Tibial nerve (tissue), 4 donors: ENCODE measurements around the gene FADS1. TPM values are rescaled to one million over a fixed set of nuclear protein-coding genes. Genes with fewer than 3 reads are reported as not detected.

Experiments
- DNase-seq, 2 donors: peaks; one replicate each; pipeline ENCODE4 v3.0.0-alpha.2; 2019; ENCODE audit warnings: low spot score in 2 of 2
- H3K27ac ChIP-seq, 4 donors: fragments of 200-600 bp; sonication (generic) in 3 of 4; one replicate each; pipeline ENCODE4 v1.5.1; 2017 to 2019; ENCODE audit warnings: mild to moderate bottlenecking in 1 of 4
- H3K27me3 ChIP-seq, 2 donors: fragments of 200-600 bp; sonication (generic) in 1 of 2; one replicate each; pipeline versions ENCODE4 v1.5.1 to v1.6.0; 2017 to 2019
- H3K36me3 ChIP-seq, 3 donors: fragments of 200-600 bp; sonication (generic); one replicate each; pipeline ENCODE4 v1.5.1; 2018 to 2019
- H3K4me1 ChIP-seq, 4 donors: fragments of 200-600 bp; sonication (generic) in 3 of 4; one replicate each; pipeline ENCODE4 v1.5.1; 2017 to 2019
- H3K4me3 ChIP-seq, 4 donors: fragments of 200-600 bp; sonication (generic) in 3 of 4; one replicate each; pipeline ENCODE4 v1.5.1; 2017 to 2019; ENCODE audit warnings: mild to moderate bottlenecking in 1 of 4, moderate library complexity in 1 of 4
- H3K9me3 ChIP-seq, 4 donors: fragments of 200-600 bp; sonication (generic) in 3 of 4; one replicate each; pipeline ENCODE4 v1.5.1; 2017 to 2019
- EP300 ChIP-seq, 2 donors: sonication (generic); formaldehyde crosslinking; IDR thresholded peaks; one replicate each; pipeline ENCODE4 v1.6.1; 2017; ENCODE audit warnings: antibody characterized with exemption in 2 of 2, mild to moderate bottlenecking in 1 of 2
- POLR2A ChIP-seq, 2 donors: fragments of 450-650 bp; IDR thresholded peaks; one replicate each; pipeline ENCODE4 v1.6.1; 2017; ENCODE audit warnings: antibody characterized with exemption in 2 of 2, mild to moderate bottlenecking in 2 of 2, moderate library complexity in 2 of 2
- WGBS, 2 donors: methylation state at CpG; one replicate each; pipeline ENCODE4 v1.1.5; 2018; 5-methylcytosine and 5-hydroxymethylcytosine counted together
- total RNA-seq, 4 donors: library from RNA; depleted of rRNA; stranded (reverse); fragments of >200 nt; gene quantifications; one replicate each; pipeline ENCODE4 v1.1.0, GENCODE V29; 2016
- TF ChIP-seq, protein P1 (sequence below), 5 experiments: fragments of 200-600 bp in 3 of 5; fragments of 450-650 bp in 2 of 5; sonication (generic) in 3 of 5; IDR thresholded peaks; one replicate each; pipeline ENCODE4 v1.5.1; 2016 to 2019; ENCODE audit warnings: antibody characterized with exemption in 5 of 5, mild to moderate bottlenecking in 3 of 5, moderate library complexity in 2 of 5

Gene FADS1
- total RNA-seq, 4 donors from 2014 or later = 33.7 to 61.6 (median 47.0) TPM

DNA sequence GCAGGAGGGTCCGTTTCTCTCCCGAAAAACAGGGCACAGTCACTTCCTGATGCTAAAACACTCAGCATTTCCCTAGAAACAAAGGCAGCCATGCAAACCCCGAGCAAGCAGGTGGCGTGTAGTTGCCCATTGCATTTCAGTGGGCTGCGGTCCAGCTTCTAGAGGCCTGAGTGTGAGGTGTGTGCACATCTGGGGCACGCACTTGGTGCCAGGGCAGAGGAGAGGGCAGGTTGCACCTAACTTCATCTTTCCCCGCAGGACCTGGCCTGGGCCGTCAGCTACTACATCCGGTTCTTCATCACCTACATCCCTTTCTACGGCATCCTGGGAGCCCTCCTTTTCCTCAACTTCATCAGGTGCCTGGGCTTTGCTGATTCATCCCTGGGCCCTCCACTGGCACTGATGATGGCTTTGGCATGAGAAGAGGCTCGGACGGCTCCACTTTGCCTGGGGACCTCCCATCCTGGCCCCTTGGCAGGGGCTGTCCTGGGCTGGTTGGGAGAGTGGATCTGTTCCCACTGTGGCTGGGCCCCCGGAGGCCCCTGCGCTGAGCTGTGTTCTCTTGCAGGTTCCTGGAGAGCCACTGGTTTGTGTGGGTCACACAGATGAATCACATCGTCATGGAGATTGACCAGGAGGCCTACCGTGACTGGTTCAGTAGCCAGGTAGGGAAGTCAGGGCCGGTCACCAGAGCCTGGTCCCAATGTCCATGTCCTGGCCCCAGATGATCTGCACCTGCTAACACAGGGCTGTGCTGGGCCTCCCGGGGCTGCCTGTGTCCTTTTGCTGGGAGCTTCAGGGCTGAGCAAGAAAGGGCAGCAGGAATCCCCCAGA is 46.1 kb upstream of the FADS1 start:
- 92% methylated on average over 14 to 16 of the region's 18 CpGs for WGBS, 2 donors
- Histone ChIP-seq H3K9me3 (no peaks in the 10 kb centered on the region), H3K4me3 (no peak overlapping the region), H3K27ac (no peak overlapping the region), H3K36me3 (peaks cover 0 to 93% (median 0%) of the 10 kb centered on the region in 3 donors), H3K27me3 (no peaks in the 10 kb centered on the region), H3K4me1 (peaks cover 0 to 10% (median 0%) of the 10 kb centered on the region in 4 donors)
- TF ChIP-seq EP300 (IDR thresholded peaks at IDR 0.05) = no peak
- TF ChIP-seq, protein P1, sequence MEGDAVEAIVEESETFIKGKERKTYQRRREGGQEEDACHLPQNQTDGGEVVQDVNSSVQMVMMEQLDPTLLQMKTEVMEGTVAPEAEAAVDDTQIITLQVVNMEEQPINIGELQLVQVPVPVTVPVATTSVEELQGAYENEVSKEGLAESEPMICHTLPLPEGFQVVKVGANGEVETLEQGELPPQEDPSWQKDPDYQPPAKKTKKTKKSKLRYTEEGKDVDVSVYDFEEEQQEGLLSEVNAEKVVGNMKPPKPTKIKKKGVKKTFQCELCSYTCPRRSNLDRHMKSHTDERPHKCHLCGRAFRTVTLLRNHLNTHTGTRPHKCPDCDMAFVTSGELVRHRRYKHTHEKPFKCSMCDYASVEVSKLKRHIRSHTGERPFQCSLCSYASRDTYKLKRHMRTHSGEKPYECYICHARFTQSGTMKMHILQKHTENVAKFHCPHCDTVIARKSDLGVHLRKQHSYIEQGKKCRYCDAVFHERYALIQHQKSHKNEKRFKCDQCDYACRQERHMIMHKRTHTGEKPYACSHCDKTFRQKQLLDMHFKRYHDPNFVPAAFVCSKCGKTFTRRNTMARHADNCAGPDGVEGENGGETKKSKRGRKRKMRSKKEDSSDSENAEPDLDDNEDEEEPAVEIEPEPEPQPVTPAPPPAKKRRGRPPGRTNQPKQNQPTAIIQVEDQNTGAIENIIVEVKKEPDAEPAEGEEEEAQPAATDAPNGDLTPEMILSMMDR (IDR thresholded peaks at IDR 0.05) = no peak
- no peak for TF ChIP-seq POLR2A (IDR thresholded peaks at IDR 0.05)
- DNase-seq = no peak

DNA sequence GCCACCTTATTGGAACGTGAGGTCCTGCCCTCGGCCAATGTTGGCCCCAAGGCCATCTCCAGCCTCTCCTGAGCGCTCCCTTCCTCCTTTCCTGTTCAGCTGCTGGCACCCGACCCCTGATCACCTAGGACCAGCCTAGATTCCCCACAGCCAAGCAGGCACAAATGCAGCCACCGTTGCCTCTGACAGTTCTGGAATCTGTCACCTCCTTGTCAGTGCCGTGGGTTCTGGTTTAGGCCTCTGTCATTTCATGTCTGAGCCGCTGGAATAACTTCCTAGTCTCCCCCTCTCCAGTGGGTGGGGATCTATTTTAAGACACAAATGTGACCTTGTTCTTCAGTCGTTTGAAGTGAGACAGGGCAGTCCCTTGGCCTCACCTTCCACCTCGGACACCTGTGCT is 44.8 kb upstream of the FADS1 start:
- no peaks in the 10 kb centered on the region for H3K27me3 ChIP-seq
- peak overlapping the region in 1 of 4 donors; percentile 4 for H3K27ac ChIP-seq
- H3K9me3 ChIP-seq = no peaks in the 10 kb centered on the region
- H3K36me3 ChIP-seq = peaks cover 0 to 99% (median 0%) of the 10 kb centered on the region in 3 donors
- peaks cover 0 to 10% (median 0%) of the 10 kb centered on the region in 4 donors for H3K4me1 ChIP-seq
- TF ChIP-seq POLR2A (IDR thresholded peaks at IDR 0.05) = no peak
- no peak for TF ChIP-seq EP300 (IDR thresholded peaks at IDR 0.05)
- TF ChIP-seq, protein P1 (IDR thresholded peaks at IDR 0.05) = no peak
- 62 to 77% methylated on average over 9 of the region's 9 CpGs for WGBS, 2 donors
- H3K4me3 ChIP-seq = no peak overlapping the region
- DNase-seq = no peak

DNA sequence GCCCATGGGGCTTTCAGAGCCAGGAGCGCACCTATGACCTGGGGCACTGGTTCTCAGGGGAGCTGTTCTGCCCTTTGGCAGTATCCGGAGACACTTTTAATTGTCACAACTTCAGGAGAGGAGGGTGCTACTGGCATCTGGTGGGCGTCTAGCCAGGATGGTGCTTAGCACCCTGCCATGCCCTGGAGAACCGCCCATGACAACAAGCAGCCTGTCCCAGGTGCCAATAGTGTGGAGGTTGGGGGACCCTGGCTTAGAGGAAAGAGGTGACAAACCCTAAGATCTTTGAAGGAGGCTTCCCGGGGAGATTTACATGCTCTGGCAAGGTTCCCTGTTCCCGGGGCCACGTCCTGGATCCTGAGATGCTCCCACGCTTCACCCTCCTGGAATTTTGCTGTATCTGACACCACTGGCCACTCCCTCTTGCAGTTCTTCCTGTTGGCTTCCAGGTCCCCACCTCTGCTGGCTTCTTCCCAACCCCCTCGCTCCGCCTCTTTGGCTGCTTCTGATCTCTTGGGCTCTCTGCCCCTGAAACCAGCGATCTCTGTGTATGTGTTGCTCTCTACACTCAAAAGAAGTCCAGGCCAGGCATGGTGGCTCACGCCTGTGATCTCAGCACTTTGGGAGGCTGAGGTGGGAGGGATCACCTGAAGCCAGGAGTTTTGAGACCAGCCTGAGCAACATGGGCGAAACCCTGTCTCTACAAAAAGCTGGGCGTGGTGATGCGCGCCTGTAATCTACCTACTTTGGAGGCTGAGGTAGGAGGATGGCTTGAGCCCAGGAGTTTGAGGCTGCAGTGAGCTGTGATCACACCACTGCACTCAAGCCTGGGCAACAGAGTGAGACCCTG is 43.5 kb upstream of the FADS1 start:
- Histone ChIP-seq H3K36me3 (peaks cover 0 to 88% (median 0%) of the 10 kb centered on the region in 3 donors), H3K9me3 (no peaks in the 10 kb centered on the region), H3K4me1 (peaks cover 0 to 12% (median 3%) of the 10 kb centered on the region in 4 donors), H3K27me3 (no peaks in the 10 kb centered on the region), H3K4me3 (no peak overlapping the region), H3K27ac (peak overlapping the region in 1 of 4 donors; percentile 7)
- 82 to 90% methylated on average over 15 to 16 of the region's 16 CpGs for WGBS, 2 donors
- DNase-seq = no peak
- TF ChIP-seq EP300 (IDR thresholded peaks at IDR 0.05) (no peak), POLR2A (IDR thresholded peaks at IDR 0.05) (no peak)
- TF ChIP-seq, protein P1 (IDR thresholded peaks at IDR 0.05) = no peak

DNA sequence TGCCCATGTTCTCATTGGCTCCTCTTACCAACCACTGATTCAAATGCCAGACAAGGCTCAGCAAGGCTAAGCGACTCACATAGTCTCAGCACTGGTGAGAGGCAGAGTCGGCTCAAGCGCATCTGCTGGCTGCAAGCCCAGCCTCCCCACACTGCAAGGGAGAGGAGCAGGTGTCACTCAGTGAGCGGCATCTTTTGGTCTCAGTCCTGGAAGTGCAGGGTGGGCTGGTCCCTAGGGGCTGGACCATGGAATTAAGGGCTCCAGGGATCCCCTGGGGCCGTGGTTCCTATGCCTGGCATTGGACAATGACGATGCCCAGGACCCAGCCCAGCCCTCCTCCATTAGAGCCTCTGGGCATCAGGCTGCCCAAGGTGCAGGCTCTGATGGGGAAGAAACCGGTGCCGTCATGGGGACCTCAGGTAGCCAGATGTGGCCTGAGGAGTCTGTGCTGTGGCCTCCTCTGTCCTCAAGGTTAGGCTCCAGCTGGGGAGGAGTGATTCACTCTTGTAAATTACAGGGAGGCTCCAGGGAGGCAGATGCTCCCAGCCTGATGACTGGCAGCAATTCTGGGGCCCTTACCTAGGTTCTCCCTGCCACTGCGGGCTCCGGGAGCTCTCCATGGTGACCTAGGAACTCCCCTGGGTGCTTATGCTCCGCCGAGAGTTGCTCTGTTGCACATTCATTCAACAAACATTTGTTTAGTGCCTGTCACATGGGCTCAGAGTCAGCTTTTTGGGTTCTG is 39.3 kb upstream of the FADS1 start:
- TF ChIP-seq POLR2A (IDR thresholded peaks at IDR 0.05) (no peak), EP300 (IDR thresholded peaks at IDR 0.05) (no peak)
- TF ChIP-seq, protein P1 (IDR thresholded peaks at IDR 0.05) = no peak
- no peaks in the 10 kb centered on the region for H3K27me3 ChIP-seq
- peaks cover 0 to 47% (median 14%) of the 10 kb centered on the region in 4 donors for H3K4me1 ChIP-seq
- DNase-seq = no peak
- 68 to 71% methylated on average over 8 to 12 of the region's 12 CpGs for WGBS, 2 donors
- H3K27ac ChIP-seq = peak overlapping the region in 2 of 4 donors; percentile 24 to 84
- no peak overlapping the region for H3K4me3 ChIP-seq
- no peaks in the 10 kb centered on the region for H3K9me3 ChIP-seq
- peaks cover 0 to 63% (median 0%) of the 10 kb centered on the region in 3 donors for H3K36me3 ChIP-seq
